Epithelial cell of esophagus (primary cell): ENCODE measurements around the gene ACACB.
A peak's percentile ranks its signal among the peaks of the same experiment; 100 is the strongest.

Experiments
- DNase-seq: peaks from one replicate; pipeline ENCODE4 v3.0.0; 2010; ENCODE audit warnings: low read depth
- H3K4me3 ChIP-seq: 2 replicates; pipeline ENCODE4 v1.5.1; 2011; ENCODE audit warnings: mild to moderate bottlenecking, low read length, control low read depth
- CTCF ChIP-seq: IDR thresholded peaks from 2 replicates; pipeline ENCODE4 v1.5.1; 2011; ENCODE audit warnings: low read depth, mild to moderate bottlenecking, low read length, control low read depth, inconsistent platforms; ENCODE audit not compliant: insufficient read depth; ENCODE audit errors: missing control alignments

The ACACB gene

GRCh38 chr12:109202770-109203169 lies 86.4 kb downstream of the ACACB start:
- TF ChIP-seq CTCF = no peak
- peak; percentile 12 for DNase-seq
- H3K4me3 ChIP-seq = no peak overlapping the region

- no peak for TF ChIP-seq CTCF
- DNase-seq = no peak
- no peak overlapping the region for H3K4me3 ChIP-seq
Observed at GRCh38 chr12:109203480-109203879, 87.1 kb downstream of the ACACB start.

- TF ChIP-seq CTCF = no peak
- DNase-seq = no peak
- H3K4me3 ChIP-seq = no peak overlapping the region
Observed at GRCh38 chr12:109209082-109209481, 92.7 kb downstream of the ACACB start.

- TF ChIP-seq CTCF = no peak
- no peak overlapping the region for H3K4me3 ChIP-seq
- DNase-seq = no peak
Observed at GRCh38 chr12:109212460-109213115, 96.2 kb downstream of the ACACB start.

- H3K4me3 ChIP-seq = no peak overlapping the region
- no peak for TF ChIP-seq CTCF
- DNase-seq = no peak
Observed at GRCh38 chr12:109214131-109214530, 97.7 kb downstream of the ACACB start.

- no peak for DNase-seq
- TF ChIP-seq CTCF = no peak
- H3K4me3 ChIP-seq = no peak overlapping the region
Observed at GRCh38 chr12:109218996-109219395, 102.6 kb downstream of the ACACB start.

GRCh38 chr12:109219938-109220337 lies 103.6 kb downstream of the ACACB start:
- no peak overlapping the region for H3K4me3 ChIP-seq
- TF ChIP-seq CTCF = no peak
- no peak for DNase-seq
